Keratinocyte (primary cell): Measurements from ENCODE around the gene TRIP12. TPM values are rescaled to one million over a fixed set of nuclear protein-coding genes. Genes with fewer than 3 reads are reported as not detected.

Experiments
- DNase-seq: peaks from one replicate; pipeline ENCODE4 v3.0.0-alpha.2; 2011; ENCODE audit warnings: low read depth, missing footprints, low spot score
- FAIRE-seq: peaks from 2 replicates; lab custom pipeline; 2011; peaks lifted over from hg19 to GRCh38; lab: Jason Lieb, UNC
- H2AFZ ChIP-seq: 2 replicates; pipeline ENCODE4 v1.6.0; 2012; ENCODE audit warnings: low read length, control low read depth, inconsistent platforms; ENCODE audit not compliant: control insufficient read depth
- H3K27ac ChIP-seq: 2 replicates; pipeline ENCODE4 v1.5.1; 2011; ENCODE audit warnings: low read length; ENCODE audit not compliant: control insufficient read depth, insufficient read depth
- H3K27me3 ChIP-seq: 3 replicates; pipeline ENCODE4 v1.6.0; 2011; ENCODE audit warnings: low read length; ENCODE audit not compliant: control insufficient read depth, insufficient read depth; ENCODE audit errors: extremely low read depth
- H3K36me3 ChIP-seq, 2 experiments: 2 replicates in 1 of 2; 3 replicates in 1 of 2; pipeline ENCODE4 v1.5.1; 2011; ENCODE audit warnings: low read length in 2 of 2, mild to moderate bottlenecking in 1 of 2; ENCODE audit not compliant: control insufficient read depth in 2 of 2, insufficient read depth in 2 of 2; ENCODE audit errors: extremely low read depth in 1 of 2
- H3K4me1 ChIP-seq: 3 replicates; pipeline ENCODE4 v1.5.1; 2011; ENCODE audit warnings: low read length; ENCODE audit not compliant: control insufficient read depth, insufficient read depth; ENCODE audit errors: extremely low read depth
- H3K4me2 ChIP-seq: 3 replicates; pipeline ENCODE4 v1.6.0; 2011; ENCODE audit warnings: low read depth, low read length; ENCODE audit not compliant: control insufficient read depth, insufficient read depth; ENCODE audit errors: extremely low read depth
- H3K4me3 ChIP-seq, 3 experiments: fragments of 200-600 bp in 1 of 3; sonication (generic) in 1 of 3; 2 replicates in 2 of 3; 3 replicates in 1 of 3; pipeline ENCODE4 v1.5.1; 2011 to 2016; ENCODE audit warnings: low read length in 3 of 3, mild to moderate bottlenecking in 3 of 3, control low read depth in 2 of 3, inconsistent platforms in 1 of 3, low read depth in 1 of 3, mixed read lengths in 1 of 3, mixed run types in 1 of 3, moderate library complexity in 1 of 3; ENCODE audit not compliant: control insufficient read depth in 2 of 3, insufficient read depth in 2 of 3; ENCODE audit errors: extremely low read depth in 1 of 3
- H3K79me2 ChIP-seq: 2 replicates; pipeline ENCODE4 v1.6.0; 2012; ENCODE audit warnings: low read length; ENCODE audit not compliant: control insufficient read depth, insufficient read depth
- H3K9ac ChIP-seq: 3 replicates; pipeline ENCODE4 v1.6.0; 2011; ENCODE audit warnings: low read length; ENCODE audit not compliant: control insufficient read depth, insufficient read depth; ENCODE audit errors: extremely low read depth
- H3K9me1 ChIP-seq: 3 replicates; pipeline ENCODE4 v1.6.0; 2011; ENCODE audit warnings: low read length; ENCODE audit not compliant: control insufficient read depth, insufficient read depth; ENCODE audit errors: extremely low read depth
- H3K9me3 ChIP-seq: 2 replicates; pipeline ENCODE4 v1.5.1; 2012; ENCODE audit warnings: low read depth, low read length; ENCODE audit not compliant: control insufficient read depth
- H4K20me1 ChIP-seq: 3 replicates; pipeline ENCODE4 v1.6.0; 2011; ENCODE audit warnings: low read length; ENCODE audit not compliant: control insufficient read depth, insufficient read depth; ENCODE audit errors: extremely low read depth
- CTCF ChIP-seq, 3 experiments: IDR thresholded peaks in 1 of 3; conservative IDR thresholded peaks in 1 of 3; optimal IDR thresholded peaks in 1 of 3; 2 replicates in 2 of 3; 3 replicates in 1 of 3; pipeline versions ENCODE3 to v1.5.1; 2011; ENCODE audit warnings: low read length in 3 of 3, mild to moderate bottlenecking in 3 of 3, moderate library complexity in 2 of 3, control low read depth in 1 of 3, inconsistent platforms in 1 of 3; ENCODE audit not compliant: insufficient read depth in 2 of 3; ENCODE audit errors: extremely low read depth in 1 of 3
- EZH2 ChIP-seq: IDR thresholded peaks from one replicate; pipeline ENCODE4 v1.6.1; 2012; ENCODE audit warnings: inconsistent platforms, mild to moderate bottlenecking, low read length, moderate library complexity
- dilution Hi-C: fragments of 300-500 bp; cut with MboI; formaldehyde crosslinking; loops from one replicate; pipeline ENCODE4 v1.7.0; 2020; ENCODE audit warnings: low sequenced_read_pairs; ENCODE audit not compliant: extremely low pct_ligation_motif_present
- polyA plus RNA-seq, 5 experiments: library from polyadenylated mRNA; depleted of rRNA in 3 of 5; stranded (reverse) in 3 of 5; stranded (forward) in 1 of 5; unstranded in 1 of 5; fragments of >200 nt; gene quantifications; 1 replicate in 1 of 5; 2 replicates in 3 of 5; 3 replicates in 1 of 5; pipeline versions ENCODE4 v1.2.1 to v1.2.3, GENCODE V29; 2011 to 2012; ENCODE audit warnings: missing spikeins in 2 of 5, low read depth in 1 of 5, low replicate concordance in 1 of 5

TRIP12 gene
- polyA plus RNA-seq, 1 donor (not counting 4 experiments of a cell fraction or from before 2014, with no cell fraction given): 123 TPM

DNA sequence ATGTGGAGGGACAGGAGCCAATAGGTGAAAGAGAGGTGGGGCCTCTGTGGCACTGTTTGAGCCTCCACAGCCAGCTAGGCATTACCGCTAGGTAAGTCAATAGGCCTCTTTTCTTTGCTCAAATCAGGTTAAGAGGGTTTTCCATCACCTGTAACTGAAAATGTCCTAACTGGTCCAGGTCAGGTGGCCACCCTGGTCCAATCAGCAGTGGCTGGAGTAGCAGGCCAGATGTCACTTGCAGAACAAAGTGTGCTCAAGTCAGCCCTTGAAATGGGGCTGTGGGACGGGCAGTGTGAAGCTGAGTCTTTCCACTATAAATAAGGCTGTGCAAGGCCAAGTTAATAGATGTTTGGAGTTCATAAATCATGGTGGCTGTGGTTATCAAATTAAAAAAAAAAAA is 21.4 kb upstream of the TRIP12 start:
- H3K9ac ChIP-seq: no peak overlapping the region
- H2AFZ ChIP-seq: no peak overlapping the region
- no peak overlapping the region for H3K4me3 ChIP-seq
- no peaks in the 10 kb centered on the region for H3K9me1 ChIP-seq
- no peaks in the 10 kb centered on the region for H3K79me2 ChIP-seq
- FAIRE-seq: no peak
- H3K36me3 ChIP-seq: no peaks in the 10 kb centered on the region
- TF ChIP-seq CTCF (optimal IDR thresholded peaks at IDR 0.05 in 1 of 3, IDR thresholded peaks at IDR 0.05 in 1 of 3, conservative IDR thresholded peaks at IDR 0.05 in 1 of 3; ENCODE audit: extremely low read depth in 1 of 3, insufficient read depth in 2 of 3, low read length in 3 of 3): no peak
- TF ChIP-seq EZH2: no peak
- H3K27ac ChIP-seq: no peak overlapping the region
- no peak for DNase-seq
- no peak overlapping the region for H3K4me2 ChIP-seq
- H3K9me3 ChIP-seq: no peaks in the 10 kb centered on the region
- dilution Hi-C loops: no loop called here
- no peaks in the 10 kb centered on the region for H4K20me1 ChIP-seq
- no peaks in the 10 kb centered on the region for H3K27me3 ChIP-seq
- no peaks in the 10 kb centered on the region for H3K4me1 ChIP-seq

GRCh38 chr2:229942671-229943070 is 20.9 kb upstream of the TRIP12 start:
- Histone ChIP-seq H3K9ac (no peak overlapping the region), H3K9me3 (no peaks in the 10 kb centered on the region), H3K9me1 (no peaks in the 10 kb centered on the region), H3K4me3 (no peak overlapping the region), H3K36me3 (no peaks in the 10 kb centered on the region), H3K4me2 (no peak overlapping the region), H3K27me3 (no peaks in the 10 kb centered on the region), H3K27ac (no peak overlapping the region), H3K4me1 (no peaks in the 10 kb centered on the region), H2AFZ (no peak overlapping the region), H4K20me1 (no peaks in the 10 kb centered on the region), H3K79me2 (no peaks in the 10 kb centered on the region)
- TF ChIP-seq EZH2: no peak
- TF ChIP-seq CTCF (optimal IDR thresholded peaks at IDR 0.05 in 1 of 3, IDR thresholded peaks at IDR 0.05 in 1 of 3, conservative IDR thresholded peaks at IDR 0.05 in 1 of 3; ENCODE audit: extremely low read depth in 1 of 3, insufficient read depth in 2 of 3, low read length in 3 of 3): no peak
- no peak for DNase-seq
- FAIRE-seq: no peak
- dilution Hi-C loops: no loop called here
